Lung (tissue), 12 donors: ENCODE measurements around the gene LYAR. TPM values are rescaled to one million over a fixed set of nuclear protein-coding genes. Genes with fewer than 3 reads are reported as not detected.

Experiments used
- ATAC-seq: fragments of 200-7000 bp; cut with Tn5 transposase; one replicate; pipeline ENCODE4 v1.9.1; 2020; ENCODE audit warnings: moderate number of reproducible peaks; ENCODE audit not compliant: insufficient read depth, low FRiP score
- DNase-seq, 3 donors: peaks; one replicate each; pipeline ENCODE4 v3.0.0-alpha.2; 2013 to 2017
- H3K27ac ChIP-seq, 2 donors: one replicate each; pipeline ENCODE4 v1.5.1; 2013; ENCODE audit warnings: mild to moderate bottlenecking in 2 of 2, moderate library complexity in 2 of 2, control low read depth in 1 of 2, inconsistent platforms in 1 of 2, low read depth in 1 of 2, low read length in 1 of 2
- H3K27me3 ChIP-seq, 3 donors: one replicate each; pipeline ENCODE4 v1.5.1; 2013; ENCODE audit warnings: low read length in 2 of 3; ENCODE audit not compliant: control insufficient read depth in 3 of 3, insufficient read depth in 3 of 3
- H3K36me3 ChIP-seq, 4 donors: one replicate each; pipeline ENCODE4 v1.5.1; 2013; ENCODE audit warnings: low read length in 4 of 4, mild to moderate bottlenecking in 1 of 4, moderate library complexity in 1 of 4; ENCODE audit not compliant: control insufficient read depth in 4 of 4, insufficient read depth in 4 of 4
- H3K4me1 ChIP-seq, 5 donors: one replicate each; pipeline ENCODE4 v1.5.1; 2013; ENCODE audit warnings: low read length in 5 of 5, mild to moderate bottlenecking in 2 of 5, moderate library complexity in 1 of 5; ENCODE audit not compliant: control insufficient read depth in 5 of 5, insufficient read depth in 5 of 5
- H3K4me3 ChIP-seq: one replicate; pipeline ENCODE4 v1.5.1; 2013; ENCODE audit warnings: mild to moderate bottlenecking, control low read depth, moderate library complexity
- H3K9ac ChIP-seq, 2 donors: one replicate each; pipeline ENCODE4 v1.5.1; 2013; ENCODE audit warnings: low read length in 2 of 2, control low read depth in 1 of 2; ENCODE audit not compliant: insufficient read depth in 1 of 2
- H3K9me3 ChIP-seq, 4 donors: one replicate each; pipeline ENCODE4 v1.5.1; 2013; ENCODE audit warnings: low read length in 3 of 4, mild to moderate bottlenecking in 1 of 4, moderate library complexity in 1 of 4; ENCODE audit not compliant: control insufficient read depth in 4 of 4, insufficient read depth in 3 of 4
- CTCF ChIP-seq: IDR thresholded peaks from 2 replicates; pipeline ENCODE4 v1.5.1; 2012; ENCODE audit warnings: mild to moderate bottlenecking; ENCODE audit errors: control extremely low read depth, extremely low read depth
- whole genome bisulfite sequencing, 2 donors: extraction: QIAGEN DNeasy Blood & Tissue Kit; methylation state at CpG; one replicate each; pipeline ENCODE4 v1.1.7; 2013; 5-methylcytosine and 5-hydroxymethylcytosine counted together
- polyA plus RNA-seq, 2 donors: library from polyadenylated mRNA; stranded (reverse); fragments of 200-250 nt; gene quantifications; one replicate each; pipeline ENCODE4 v1.2.1, GENCODE V29; 2013
- total RNA-seq, 2 donors: library from RNA; depleted of rRNA in 1 of 2; stranded (reverse); fragments of >200 nt in 1 of 2; gene quantifications; one replicate each; pipeline ENCODE4 v1.2.1, GENCODE V29; 2014 to 2021
- donor health status: control.
- donor health status: control.
- donor health status: Bipolar disorder and iron deficiency.
- donor health status: healthy.
- donor health status: DM: yes; HTN: yes; CAD: no.

The LYAR gene
- total and polyA plus RNA-seq, 4 donors, result 9.3 to 19.5 (median 14.4) TPM

- no peak for TF ChIP-seq CTCF
- Histone ChIP-seq H3K9me3 (peaks cover 0 to 12% (median 0%) of the 10 kb centered on the region in 4 donors), H3K4me3 (no peak within 1 kb of the TSS), H3K9ac (no peak within 1 kb of the TSS), H3K27ac (no peak within 1 kb of the TSS), H3K27me3 (peaks cover 11 to 45% (median 28%) of the 10 kb centered on the region in 3 donors), H3K4me1 (peaks cover 0 to 2% (median 0%) of the 10 kb centered on the region in 5 donors), H3K36me3 (no peaks in the 10 kb centered on the region)
- no peak for DNase-seq
- ATAC-seq, result no peak
- 13 to 19% methylated on average over 59 to 82 of the region's 82 CpGs for WGBS, 2 donors
Observed at GRCh38 chr4:4226606-4227438, 63.1 kb downstream of the LYAR start, which contains the start of gene OTOP1. Gene OTOP1, minus strand, starts transcription at chr4:4226929. Its CDS starts 65 bp downstream, at chr4:4226864.

- no peaks in the 10 kb centered on the region for H3K36me3 ChIP-seq
- H3K27me3 ChIP-seq, result peaks cover 11 to 46% (median 28%) of the 10 kb centered on the region in 3 donors
- peaks cover 0 to 2% (median 0%) of the 10 kb centered on the region in 5 donors for H3K4me1 ChIP-seq
- no peak overlapping the region for H3K9ac ChIP-seq
- WGBS, 2 donors, result 12 to 15% methylated on average over 41 of the region's 41 CpGs
- H3K27ac ChIP-seq, result no peak overlapping the region
- peaks cover 0 to 12% (median 0%) of the 10 kb centered on the region in 4 donors for H3K9me3 ChIP-seq
- DNase-seq (no peak), ATAC-seq (no peak)
- no peak overlapping the region for H3K4me3 ChIP-seq
- no peak for TF ChIP-seq CTCF
Observed at GRCh38 chr4:4225915-4226605, 63.9 kb downstream of the LYAR start.

Other genes with a start within 250 kb of the LYAR start
- gene OTOP1, start 63.2 kb downstream of the LYAR start, total RNA-seq, result not detected
- gene OTOP1, start 63.2 kb downstream of the LYAR start, polyA plus RNA-seq, result not detected
- gene TMEM128, start 41.9 kb downstream of the LYAR start, total RNA-seq, result 10 to 100 TPM; 28.2 to 31.3 TPM
- 10 to 100 TPM; 27.5 to 30.1 TPM for gene TMEM128, start 41.9 kb downstream of the LYAR start, polyA plus RNA-seq
- 1 to 10 TPM; 4.8 to 9.0 TPM for gene ZBTB49, start 97 bp upstream of the LYAR start, total RNA-seq
- gene ZBTB49, start 97 bp upstream of the LYAR start, polyA plus RNA-seq, result 1 to 10 TPM; 1.8 to 3.5 TPM
- 10 to 100 TPM in 1 of 2 donors, 1 to 10 TPM in 1; 2.4 to 22.4 TPM for gene NSG1, start 96.9 kb upstream of the LYAR start, total RNA-seq
- gene NSG1, start 96.9 kb upstream of the LYAR start, polyA plus RNA-seq, result under 1 TPM; 0.39 to 0.77 TPM